22Rv1 (cell line): ENCODE measurements around the gene GSTK1.
"Not testable (repeated sequence)": the region's sequence is repeated elsewhere in the genome, so short reads cannot be mapped to it uniquely, and the experiment has no call there.

ENCODE experiments used
- H3K27ac ChIP-seq: fragments of 450-650 bp; 2 replicates; pipeline ENCODE4 v1.5.1; 2017
- ZFX ChIP-seq: fragments of 450-650 bp; IDR thresholded peaks from 2 replicates; pipeline ENCODE4 v1.6.1; 2017; ENCODE audit warnings: antibody characterized with exemption, borderline replicate concordance
- TF ChIP-seq, protein P1 (sequence below): fragments of 450-650 bp; IDR thresholded peaks from 2 replicates; pipeline ENCODE4 v1.5.1; 2017; ENCODE audit warnings: mild to moderate bottlenecking

The GSTK1 gene

DNA sequence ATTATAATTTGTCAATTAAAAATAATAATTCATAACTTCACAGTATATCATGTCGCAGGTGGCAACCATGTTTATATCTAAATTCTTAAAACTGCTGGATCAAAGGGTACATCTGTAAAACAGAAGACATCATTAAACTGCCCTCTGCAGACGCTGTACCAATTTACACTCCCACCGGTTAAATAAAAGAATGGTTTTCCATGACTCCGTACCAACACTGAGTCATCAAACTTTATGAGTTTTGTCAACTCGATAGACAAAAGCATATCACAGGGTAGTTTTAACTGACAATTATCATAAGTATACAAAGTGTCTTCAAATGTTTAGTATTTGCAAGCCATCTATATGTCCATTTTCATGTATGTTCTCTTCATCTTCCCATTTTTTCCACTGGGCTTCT is 5.7 kb upstream of the GSTK1 start:
- no peak overlapping the region for H3K27ac ChIP-seq
- TF ChIP-seq, protein P1, sequence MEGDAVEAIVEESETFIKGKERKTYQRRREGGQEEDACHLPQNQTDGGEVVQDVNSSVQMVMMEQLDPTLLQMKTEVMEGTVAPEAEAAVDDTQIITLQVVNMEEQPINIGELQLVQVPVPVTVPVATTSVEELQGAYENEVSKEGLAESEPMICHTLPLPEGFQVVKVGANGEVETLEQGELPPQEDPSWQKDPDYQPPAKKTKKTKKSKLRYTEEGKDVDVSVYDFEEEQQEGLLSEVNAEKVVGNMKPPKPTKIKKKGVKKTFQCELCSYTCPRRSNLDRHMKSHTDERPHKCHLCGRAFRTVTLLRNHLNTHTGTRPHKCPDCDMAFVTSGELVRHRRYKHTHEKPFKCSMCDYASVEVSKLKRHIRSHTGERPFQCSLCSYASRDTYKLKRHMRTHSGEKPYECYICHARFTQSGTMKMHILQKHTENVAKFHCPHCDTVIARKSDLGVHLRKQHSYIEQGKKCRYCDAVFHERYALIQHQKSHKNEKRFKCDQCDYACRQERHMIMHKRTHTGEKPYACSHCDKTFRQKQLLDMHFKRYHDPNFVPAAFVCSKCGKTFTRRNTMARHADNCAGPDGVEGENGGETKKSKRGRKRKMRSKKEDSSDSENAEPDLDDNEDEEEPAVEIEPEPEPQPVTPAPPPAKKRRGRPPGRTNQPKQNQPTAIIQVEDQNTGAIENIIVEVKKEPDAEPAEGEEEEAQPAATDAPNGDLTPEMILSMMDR = no peak
- no peak for TF ChIP-seq ZFX

DNA sequence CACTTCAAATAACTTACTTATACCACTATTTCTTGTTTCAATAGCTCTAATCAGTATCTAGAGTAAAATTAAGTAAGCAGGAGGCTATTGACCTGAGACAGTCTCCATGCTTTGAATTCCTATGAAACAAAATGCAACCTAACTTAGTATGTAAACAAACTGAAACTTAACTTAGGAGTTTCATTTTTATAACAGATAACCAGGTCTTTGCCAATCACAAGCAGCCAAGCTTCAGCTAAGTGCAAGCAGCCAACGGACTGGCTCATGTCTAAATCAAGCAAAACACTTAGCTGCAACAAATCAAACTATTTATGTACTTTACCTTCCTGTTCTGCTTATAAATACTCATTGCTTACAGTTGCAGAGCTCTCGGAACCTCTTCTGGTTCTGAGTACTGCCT is 4.4 kb upstream of the GSTK1 start:
- no peak for TF ChIP-seq ZFX
- TF ChIP-seq, protein P1 = no peak
- no peak overlapping the region for H3K27ac ChIP-seq

DNA sequence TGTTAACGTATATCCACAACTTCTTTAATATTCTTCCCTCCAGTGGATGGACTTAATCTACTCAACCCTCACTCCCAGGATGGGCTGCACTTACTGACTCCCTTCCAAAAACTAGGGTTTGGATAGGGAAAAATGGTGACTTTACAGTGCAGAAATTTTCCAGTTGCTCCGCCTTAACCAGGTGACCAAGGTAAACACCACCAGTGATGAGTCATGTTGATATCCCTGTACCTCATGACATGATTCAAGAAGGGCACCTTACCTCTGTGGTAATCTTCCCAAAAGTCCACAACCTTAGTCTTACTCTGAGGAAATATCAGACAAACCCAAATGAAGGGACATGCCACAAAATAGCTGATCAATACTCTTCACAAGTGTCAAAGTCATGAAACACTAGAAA is 3.5 kb upstream of the GSTK1 start:
- no peak for TF ChIP-seq ZFX
- TF ChIP-seq, protein P1 = no peak

DNA sequence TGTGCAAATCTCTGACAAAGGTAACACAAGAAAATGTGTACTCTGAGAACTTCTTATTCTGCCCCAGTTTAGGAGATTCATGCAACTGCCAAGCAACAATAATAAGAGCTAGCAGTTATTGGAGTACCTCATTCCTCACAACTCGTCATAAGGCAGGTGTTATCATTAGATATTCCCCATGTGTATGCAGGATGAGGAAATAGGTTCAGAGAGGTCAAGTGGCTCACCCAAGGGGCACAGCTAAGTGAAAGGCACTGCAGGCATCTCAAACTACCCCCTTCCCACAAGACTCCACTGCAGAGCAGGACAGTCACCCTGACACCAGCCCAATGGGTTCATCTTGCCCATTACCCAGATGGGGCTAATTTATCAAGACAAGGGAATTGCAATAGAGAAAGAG is 1.3 kb upstream of the GSTK1 start:
- no peak overlapping the region for H3K27ac ChIP-seq
- TF ChIP-seq, protein P1 = no peak
- TF ChIP-seq ZFX = no peak

More for the DNA sequence above, 3.5 kb upstream of the GSTK1 start:
- H3K27ac ChIP-seq = no peak overlapping the region

DNA sequence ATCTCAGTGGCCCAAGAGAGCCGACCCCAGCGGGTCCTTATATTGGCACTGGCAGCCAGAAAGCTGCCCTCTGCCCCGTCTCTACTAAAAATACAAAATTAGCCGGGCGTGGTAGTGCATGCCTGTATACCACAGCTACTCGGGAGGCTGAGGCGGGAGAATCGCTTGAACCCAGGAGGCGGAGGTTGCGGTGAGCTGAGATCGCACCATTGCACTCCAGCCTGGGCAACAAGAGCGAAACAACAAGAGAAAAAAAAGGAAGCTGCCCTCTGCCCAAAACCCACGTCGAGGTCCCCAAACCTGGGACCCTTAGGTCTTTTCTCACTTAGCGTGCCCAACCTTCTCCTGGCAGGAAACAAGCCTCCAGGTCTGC is 941 bp downstream of the GSTK1 start:
- H3K27ac ChIP-seq = not testable (repeated sequence)

DNA sequence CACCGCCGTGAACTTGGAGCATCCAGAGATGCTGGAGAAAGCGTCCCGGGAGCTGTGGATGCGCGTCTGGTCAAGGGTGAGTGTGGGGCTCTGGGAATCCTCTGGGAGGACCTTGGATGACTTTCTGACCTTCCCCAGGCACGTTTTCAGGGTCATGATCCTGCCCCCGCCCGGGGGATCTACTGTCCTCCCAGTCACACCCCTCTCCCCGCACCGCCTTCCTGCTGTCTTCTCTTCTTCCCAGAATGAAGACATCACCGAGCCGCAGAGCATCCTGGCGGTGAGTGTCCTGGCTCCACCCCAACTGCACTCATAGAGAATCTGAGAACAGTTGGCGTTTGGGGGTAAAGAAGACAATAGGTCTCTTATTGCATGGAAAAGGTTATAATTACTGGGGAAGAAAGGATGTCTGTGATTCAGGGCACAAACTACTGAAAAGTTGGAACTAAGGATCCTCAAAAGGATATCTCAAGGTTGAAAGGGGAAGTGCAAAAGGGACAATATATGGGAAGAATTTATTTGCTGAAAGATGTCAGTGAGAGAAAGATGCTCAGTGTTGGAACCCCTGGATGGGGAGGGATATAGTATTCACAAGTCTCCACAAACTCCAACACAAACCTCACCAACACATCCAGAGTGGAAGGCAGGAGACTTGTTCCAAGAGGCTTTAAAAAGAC is 1.9 kb downstream of the GSTK1 start:
- no peak overlapping the region for H3K27ac ChIP-seq
- no peak for TF ChIP-seq ZFX
- TF ChIP-seq, protein P1 = no peak

DNA sequence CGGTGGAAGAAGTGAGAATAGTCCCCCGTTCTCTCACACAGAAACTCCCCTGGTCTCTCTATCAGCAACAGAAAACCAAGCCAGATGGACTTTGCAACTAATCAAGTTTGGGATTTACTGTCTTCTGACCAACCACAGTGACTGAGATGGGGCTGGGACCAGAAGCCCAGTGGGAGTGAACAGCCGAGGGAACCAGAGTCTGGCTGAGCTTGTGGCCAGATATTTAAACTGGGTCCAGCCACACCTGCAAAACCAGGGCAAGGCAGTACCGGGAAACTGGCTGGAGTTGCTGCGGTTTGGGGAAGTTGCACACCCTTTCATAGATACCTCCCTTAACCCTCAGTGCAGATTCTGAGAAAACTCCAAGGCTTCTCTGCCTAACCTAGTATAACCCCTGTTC is 6.0 kb downstream of the GSTK1 start:
- no peak overlapping the region for H3K27ac ChIP-seq
- TF ChIP-seq, protein P1 = no peak
- no peak for TF ChIP-seq ZFX

DNA sequence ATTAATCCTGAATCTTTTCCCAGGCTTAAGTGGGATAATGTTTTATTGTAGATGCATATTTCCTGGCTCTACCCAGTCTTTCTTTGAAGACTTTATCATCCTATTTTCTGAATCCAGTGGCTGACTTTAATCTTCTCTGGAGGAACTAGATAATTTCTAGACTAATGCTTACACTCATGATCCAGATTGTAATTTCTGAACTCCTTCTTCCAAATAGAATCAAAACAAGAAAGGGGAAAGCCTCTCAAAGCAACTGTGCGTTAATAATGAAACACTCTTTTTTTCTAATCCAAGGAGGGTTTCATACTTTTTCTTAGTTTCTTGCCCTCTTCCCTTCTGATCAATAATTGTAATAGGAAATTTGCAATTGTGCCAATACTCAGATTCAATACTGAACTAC is 8.0 kb downstream of the GSTK1 start:
- no peak overlapping the region for H3K27ac ChIP-seq

More for the DNA sequence above, 8.0 kb downstream of the GSTK1 start:
- TF ChIP-seq, protein P1 = no peak
- no peak for TF ChIP-seq ZFX
